H1 (cell line): Measurements from ENCODE around the gene PRDM5.

Source experiments
- POLR2A ChIP-seq, 2 experiments: IDR thresholded peaks; 1 replicate in 1 of 2; 2 replicates in 1 of 2; pipeline ENCODE4 v1.6.1; 2011; ENCODE audit warnings: low read depth in 2 of 2, low read length in 2 of 2, mild to moderate bottlenecking in 2 of 2; ENCODE audit errors: control extremely low read depth in 1 of 2
- USF2 ChIP-seq: IDR thresholded peaks from 2 replicates; pipeline ENCODE4 v1.6.1; 2011; ENCODE audit warnings: low read length, improper control_type of control experiment

GRCh38 chr4:120964596-120964995 is 42.1 kb upstream of the PRDM5 start:
- TF ChIP-seq POLR2A (IDR thresholded peaks at IDR 0.05; ENCODE audit: control extremely low read depth in 1 of 2, low read depth in 2 of 2, low read length in 2 of 2) (no peak), USF2 (no peak)
